Right renal pelvis (tissue), 4 donors: Measurements from ENCODE around the gene CDX2. TPM values are rescaled to one million over a fixed set of nuclear protein-coding genes. Genes with fewer than 3 reads are reported as not detected.

Experiments used
- DNase-seq, 4 donors: peaks; one replicate each; pipeline ENCODE4 v3.0.0-alpha.2; 2013; ENCODE audit warnings: low read depth in 4 of 4, low spot score in 3 of 4, missing footprints in 1 of 4
- polyA plus RNA-seq, 4 donors: library from polyadenylated mRNA; unstranded; fragments of 120-200 nt; gene quantifications; one replicate each; pipeline ENCODE4 v1.2.1, GENCODE V29; 2013; ENCODE audit not compliant: insufficient read length in 4 of 4

Gene CDX2
- polyA plus RNA-seq, 4 donors = not detected

DNA sequence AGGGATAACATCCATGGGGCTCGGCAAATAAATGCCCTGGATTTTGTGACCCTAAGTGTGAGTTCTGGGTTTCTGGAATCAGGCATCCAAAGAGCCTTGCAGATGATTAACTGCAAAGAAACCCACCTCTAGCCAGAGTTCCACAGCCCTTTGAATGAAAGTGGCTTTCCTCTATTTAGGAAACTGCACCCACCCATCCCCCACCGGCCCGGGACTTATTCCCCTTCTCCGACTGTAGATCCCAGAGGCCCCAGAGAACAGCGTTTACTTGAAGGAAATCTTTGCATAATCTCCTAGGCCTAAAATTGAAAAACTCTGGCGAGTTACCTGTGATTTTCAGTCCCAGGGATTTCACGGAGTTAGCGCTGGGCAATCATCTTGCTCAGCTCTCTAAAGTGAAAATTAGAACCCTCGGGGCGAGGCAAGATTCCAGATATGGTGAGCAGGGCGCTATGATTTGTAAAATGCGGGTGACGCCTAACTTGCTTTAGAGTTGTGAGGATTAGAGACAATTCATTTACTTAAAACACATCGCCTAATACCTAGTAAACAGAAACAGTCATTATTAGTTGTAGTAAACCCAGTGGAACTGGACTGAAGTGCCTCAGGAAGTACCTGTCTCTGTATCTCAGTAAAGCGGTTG is 10.0 kb upstream of the CDX2 start:
- no peak for DNase-seq

DNA sequence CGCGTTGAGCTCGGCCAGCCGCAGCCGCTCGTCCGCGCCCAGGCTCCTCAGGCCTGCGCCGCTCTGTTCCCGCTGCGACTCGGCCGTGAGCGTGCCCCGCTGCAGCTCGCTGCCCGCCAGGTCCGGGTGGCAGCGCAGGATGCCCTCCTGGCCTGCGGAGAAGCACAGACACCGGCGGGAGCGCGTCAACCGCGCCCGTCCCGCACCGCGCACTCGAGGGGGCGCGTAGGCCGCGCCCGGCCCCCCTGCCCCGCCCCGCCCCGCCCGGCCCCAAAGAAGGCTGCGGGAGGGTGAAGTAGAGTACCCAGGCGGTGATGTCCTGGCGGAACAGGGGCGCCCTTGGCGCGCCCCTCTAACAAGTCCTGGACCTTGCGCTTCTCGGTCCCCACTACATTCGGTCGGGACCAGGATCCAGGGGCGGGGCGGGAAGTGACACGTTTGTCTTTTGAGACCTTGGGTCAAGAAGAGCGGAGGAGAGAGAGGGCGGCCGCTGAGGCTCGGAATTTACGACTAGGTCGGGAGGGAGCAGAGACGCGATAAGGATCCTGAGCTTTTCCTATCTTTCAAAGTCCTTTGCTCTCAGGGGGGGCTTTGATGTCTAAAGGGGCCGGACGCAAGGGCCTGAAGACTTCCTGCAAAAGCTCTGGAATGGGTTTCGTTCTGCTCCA is 9.3 kb upstream of the CDX2 start:
- no peak for DNase-seq

DNA sequence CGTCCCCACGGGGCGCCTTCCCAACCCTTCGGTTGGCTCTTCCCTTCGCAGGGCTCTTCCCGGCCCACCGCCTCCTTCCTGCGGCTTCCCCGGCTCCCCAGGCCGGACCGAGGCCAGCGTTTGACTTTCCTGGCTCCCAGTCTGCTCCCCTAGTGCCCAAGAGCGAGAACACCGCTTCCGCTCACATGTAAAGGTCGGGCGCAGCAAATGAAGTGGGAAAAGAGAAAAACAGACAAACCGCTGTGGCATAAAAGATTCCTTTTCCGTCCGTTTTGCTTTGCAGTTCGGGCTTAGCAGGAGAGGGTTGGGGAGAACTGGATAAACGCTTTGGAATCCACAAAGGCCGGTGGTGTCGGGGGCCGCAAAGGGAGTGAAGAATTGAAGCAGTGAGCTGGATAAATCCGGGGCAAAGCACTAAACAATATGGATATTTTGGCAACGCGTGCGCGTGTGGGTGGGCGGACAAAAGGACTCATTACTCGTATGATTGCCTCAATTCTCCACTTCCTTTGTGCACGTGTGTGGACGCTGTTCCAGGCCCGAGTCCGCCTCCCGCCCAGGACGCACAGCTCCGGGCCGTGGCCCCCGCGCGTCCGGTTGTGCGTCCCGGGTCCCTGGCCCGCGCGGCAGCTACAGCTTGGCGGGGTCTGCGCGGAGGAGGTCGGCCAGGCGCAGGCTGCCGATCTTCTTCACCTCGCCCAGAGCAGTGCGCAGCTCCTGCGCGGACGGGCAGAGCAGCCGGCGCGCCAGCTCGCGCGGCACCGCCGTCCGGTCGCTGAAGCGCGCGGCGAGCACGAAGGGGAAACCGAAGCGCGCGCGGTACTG is 8.6 kb upstream of the CDX2 start:
- no peak for DNase-seq

DNA sequence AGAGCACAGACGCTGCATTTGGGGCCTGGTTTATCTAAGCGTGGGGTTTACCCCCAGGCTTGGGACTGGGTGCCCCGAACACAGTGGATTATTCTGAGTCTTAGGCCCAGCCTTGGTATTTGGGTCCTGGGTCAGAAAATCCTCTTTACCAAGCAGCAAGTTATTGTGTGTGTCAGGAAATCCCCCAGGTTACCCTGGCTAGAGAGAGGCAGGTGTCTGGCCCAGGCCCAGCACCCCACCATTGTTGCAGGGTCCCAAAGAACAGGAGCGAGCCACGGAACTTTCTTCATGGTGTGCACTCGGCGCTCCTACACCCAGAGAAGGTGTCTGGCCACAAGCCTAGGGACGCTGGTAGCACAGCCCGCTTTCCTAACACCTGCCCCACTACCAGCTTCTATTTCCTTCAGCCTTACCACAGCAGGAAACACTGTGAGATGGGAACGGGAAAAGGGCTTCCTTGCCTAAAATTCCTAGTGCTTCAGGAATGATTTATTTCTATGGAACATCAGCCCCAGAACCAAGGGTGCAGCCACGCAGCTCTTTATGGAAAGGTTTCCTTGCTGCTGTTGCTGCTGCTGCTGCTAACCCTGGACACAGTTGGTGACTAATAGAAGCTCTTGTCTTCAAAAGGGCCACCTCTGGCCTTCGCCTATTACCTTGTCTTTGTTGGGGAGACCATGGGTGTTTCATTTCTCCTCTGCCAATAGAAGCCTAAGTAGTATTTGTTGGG is 7.4 kb upstream of the CDX2 start:
- no peak for DNase-seq

DNA sequence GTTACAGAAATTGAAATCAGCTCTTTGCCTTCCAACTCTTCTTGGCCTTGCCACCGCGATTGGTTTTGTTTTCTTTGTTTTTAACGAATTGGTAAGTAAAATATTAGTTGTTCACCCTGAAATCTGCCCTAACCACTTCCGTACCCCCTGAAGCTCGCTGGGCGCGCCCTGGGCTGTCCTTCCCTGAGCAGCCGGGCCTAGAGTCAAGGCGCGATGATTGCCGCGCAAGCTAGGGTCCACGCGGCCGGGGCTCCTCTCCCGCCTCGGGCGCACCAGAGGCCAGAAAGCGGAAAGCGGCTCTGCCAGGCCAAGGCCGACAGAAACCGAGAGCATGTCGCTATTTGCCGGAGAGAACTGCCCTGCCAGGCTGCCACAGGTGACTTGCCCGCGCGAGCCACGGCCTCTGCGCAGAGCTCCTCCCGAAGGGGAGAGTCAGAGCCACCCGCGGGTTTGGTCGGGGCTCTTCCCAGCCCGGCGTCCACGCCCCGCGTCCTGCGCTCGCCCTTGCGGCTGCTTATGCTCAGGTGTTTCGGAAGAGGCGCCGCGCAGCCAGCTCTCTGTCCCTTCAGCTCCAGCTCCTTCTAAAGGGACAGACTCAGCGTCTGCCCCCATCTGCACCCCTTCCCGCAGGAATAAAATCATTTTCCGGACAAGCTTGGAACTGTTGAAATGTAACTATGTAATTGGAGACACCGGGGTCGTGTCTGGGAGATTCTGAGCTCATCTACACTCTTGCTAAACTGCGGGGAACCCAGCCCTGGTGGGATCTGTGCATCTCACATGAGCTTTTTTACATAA is 6.6 kb upstream of the CDX2 start:
- DNase-seq = no peak

DNA sequence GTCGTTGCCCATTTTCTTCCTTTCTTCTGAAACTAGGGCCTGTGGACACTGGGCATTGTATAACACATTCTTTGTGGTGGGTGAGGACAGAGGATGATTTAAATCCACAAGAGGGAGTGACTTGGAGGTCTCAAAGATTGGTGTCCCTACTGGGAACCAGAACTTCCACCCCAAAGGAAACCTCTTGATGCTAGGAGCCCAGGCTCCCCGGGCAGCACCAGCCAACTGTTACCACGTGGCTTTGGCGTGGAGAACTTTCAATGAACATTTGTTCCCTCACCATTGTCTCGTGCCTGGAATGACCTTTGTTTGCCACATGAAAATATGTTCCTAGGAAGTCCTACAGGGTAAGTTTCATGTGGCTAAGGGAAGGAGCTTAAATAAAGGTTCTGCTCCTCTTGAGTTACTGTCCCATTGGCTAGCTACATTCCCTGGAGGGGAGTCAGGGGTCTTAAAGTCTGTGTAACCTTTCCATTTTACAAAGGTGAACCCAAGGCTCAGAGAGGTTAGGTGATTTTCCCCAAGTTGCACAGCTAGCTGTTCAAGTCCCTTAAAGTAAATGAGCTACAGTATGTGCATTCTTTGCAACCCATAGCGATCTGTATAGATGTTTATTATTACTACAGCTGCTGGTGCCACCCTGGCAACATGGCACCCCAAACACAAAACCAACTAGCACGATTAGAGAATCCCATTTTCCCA is 5.0 kb upstream of the CDX2 start:
- no peak for DNase-seq

DNA sequence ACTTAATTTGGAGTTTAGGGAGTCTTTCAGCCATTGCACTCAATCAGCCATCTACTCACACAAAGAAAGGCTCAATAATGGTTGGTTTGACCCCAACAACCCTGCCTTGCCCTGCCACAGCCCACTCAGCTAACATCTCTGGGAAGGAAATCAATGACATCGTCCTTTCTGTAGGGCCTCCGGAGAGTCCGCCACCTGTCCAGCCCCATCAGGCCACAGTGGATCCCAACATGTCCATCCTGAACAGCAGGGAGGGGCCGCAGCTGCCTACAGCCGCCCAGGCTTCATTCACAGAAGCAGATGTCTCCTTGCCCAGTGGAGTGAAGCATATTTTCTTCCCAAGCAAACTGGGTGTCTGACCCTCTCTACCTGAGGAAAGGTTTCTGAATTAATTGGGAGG is 4.2 kb upstream of the CDX2 start:
- DNase-seq = no peak

DNA sequence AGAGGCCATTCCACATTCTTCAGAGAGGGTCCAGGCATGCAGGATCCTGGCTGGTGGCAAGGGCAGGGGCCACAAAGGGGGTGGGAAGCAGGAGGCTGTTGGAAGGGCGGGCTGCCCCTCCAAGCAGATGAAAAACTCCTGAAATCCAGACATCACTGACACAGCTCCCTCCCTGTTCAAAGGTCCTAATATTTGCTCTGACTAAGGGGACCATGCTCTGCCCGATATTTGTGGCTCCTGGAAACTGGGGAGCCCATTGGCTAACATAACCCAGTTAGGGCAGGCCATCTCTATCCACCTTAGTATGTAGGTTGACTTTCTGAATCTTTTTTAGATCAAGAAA is 3.3 kb upstream of the CDX2 start:
- DNase-seq = no peak

DNA sequence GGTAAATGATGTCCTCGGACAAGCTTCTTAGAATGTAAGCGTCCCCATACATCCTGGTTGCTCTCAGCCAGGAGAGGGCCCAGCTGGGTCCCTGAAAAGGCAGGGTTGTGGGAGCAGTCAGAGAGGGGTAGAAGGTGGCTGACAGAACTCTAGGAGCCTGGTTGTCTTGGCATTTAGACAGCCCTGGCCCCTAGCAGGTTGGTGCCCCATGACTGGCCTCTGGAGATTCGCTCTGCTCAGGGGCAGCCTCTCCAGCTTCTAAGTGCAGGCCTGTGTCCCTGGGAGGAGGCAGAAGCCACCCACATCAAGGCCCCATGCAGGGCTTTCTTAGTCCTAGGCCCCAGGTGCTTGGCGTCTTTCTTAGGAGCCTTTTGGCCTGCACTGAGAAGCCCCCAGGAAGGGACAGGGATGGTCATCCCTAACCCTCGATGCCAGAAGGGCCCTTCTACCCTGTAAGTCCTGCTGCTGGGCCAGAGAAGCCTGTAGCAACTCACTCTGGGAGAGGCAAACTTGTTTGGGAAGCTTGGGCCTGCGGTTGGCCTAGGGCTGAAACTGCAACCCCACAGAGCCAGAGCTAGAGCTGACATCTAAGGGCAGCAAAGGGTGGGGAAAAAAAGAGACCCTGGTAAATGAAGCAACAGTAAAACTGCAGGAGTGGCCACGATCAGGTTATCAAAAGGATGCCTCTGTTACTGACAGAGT is 2.8 kb upstream of the CDX2 start:
- DNase-seq = no peak

DNA sequence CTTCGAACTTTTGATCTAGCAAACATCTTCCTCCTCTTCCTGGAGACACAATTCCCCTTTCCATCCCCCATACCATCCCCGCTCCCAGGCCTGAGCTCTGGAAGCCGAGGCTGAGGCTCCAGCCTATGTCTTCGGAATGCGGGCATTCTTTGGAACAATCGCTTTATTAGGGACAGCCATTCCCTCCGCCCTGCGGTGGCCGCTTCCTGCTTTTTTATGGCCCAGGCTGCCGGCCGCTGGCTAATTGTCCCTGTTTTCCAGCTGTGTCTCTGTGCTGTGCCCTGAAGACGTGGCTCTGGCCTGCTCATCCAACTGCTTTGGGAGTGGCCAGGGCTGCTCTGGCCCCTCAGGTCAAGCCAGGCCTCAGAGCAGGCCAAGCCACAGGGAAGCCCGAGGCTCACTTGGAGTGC is 2.1 kb upstream of the CDX2 start:
- no peak for DNase-seq

DNA sequence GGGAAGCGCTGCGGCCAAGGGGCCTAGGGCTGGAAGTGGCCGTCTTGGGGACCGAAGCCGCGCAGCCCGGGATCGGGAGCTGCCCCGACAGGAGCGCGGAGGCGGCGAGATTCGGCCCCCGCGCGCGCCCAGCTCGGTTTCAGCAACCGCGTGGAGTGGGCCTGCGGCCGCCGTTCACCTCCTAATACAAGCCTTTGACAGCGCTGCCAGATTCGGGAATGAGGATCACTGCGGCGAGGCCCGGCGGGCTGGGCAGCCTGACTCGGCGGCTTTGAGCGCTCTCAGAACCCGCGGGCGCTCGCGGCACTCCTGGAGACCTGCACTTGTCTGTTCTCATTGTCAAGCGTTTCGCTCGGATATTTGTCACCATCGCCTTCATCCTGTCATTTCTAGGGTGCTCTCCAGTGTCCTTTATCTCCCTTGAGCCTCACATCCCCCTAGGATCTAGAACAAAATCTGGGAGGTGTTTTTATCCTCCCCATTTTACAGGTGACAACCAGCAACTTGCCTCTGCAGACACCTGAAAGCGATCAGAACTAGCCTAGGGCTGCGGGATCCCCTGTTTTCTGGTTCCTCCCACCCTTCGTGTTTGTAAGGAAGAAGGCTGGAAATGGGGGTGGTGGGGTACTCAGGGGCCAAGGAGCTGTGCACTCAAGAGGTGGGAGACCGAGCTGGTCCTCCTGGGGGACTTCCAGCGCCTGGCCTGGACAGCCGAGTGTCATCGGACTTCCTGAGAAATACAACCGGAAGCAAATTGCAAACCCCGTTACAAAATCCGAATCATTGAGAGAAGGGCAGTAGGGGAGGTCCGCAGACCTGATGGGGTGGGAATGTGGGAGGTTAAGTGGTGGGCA is 1.5 kb upstream of the CDX2 start:
- no peak for DNase-seq

DNA sequence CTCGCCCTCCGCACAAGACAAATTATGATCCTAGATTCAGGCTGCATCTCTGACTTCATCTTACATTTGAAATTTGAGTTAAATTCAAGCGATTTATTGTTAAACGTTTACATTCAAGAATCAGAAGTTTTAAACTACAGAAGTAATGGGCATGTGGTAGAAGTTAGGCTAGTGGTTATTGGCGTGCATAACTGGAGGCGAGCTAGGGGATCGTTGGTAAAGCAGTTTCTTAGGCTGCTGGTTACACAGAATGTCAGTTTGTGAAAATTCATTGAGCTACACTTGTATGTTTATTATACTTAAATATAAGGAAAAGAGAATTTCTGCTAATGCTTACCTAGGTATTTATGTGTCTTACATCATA is 733 bp upstream of the CDX2 start:
- DNase-seq = no peak

DNA sequence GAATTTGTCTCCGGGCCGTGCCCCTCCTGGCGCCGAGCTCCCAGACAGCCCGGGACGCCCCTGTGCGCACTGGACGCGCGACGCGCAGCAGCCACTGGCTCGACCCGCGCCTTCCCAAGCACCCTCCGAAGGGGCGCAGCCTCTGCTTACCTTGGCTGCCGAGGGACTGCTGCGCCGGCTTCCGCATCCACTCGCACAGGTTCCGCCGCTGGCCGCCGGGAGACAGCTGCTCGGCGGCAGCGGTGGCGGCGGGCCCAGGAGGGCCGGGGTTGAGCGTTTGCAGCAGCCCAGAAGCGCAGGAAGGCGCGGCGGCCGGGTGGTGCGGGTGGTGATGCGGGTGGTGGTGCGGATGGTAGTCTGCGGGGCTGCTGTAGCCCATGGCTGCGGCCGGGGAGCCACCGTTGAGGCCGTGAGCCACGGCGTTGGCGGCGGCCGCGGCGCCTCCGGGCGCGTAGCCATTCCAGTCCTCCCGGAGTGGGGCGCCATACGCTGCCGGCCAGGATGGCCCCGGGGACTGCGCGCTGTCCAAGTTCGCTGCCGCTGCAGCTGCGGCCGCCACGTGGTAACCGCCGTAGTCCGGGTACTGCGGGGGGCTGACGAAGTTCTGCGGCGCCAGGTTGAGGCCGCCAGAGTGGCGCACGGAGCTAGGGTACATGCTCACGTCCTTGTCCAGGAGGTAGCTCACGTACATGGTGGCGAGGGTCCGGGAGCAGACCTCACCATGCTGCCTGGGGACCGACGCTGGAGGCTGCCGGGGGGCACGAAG is 616 bp downstream of the CDX2 start:
- no peak for DNase-seq

DNA sequence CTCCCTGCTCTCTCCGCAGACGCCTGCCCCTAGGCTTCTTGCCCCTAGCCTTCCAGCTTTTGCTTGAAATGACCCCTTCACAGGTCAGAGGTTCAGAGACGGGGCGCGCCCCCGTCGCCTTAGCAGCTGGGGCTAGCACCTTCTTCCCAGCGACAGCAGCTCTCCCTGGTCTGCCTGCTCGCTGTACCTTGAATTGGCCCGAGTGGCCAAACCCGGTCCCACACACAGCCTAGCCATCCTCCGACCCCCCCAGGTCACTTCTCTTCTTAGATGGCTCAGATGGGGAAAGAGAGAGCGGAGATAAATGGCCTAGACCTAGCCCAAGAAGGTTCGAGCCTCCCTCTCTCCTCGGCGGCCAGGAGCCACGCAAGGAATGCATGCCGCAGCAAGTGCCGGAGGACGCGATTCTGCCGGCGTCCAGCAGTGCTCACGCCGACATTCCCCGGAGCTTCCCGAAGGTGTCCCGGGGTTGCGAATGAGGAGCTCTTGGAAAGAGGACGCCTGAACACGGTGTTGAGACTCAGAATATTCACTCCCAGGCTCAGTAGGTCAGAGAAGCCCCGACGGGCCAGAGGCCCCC is 1.3 kb downstream of the CDX2 start:
- no peak for DNase-seq

DNA sequence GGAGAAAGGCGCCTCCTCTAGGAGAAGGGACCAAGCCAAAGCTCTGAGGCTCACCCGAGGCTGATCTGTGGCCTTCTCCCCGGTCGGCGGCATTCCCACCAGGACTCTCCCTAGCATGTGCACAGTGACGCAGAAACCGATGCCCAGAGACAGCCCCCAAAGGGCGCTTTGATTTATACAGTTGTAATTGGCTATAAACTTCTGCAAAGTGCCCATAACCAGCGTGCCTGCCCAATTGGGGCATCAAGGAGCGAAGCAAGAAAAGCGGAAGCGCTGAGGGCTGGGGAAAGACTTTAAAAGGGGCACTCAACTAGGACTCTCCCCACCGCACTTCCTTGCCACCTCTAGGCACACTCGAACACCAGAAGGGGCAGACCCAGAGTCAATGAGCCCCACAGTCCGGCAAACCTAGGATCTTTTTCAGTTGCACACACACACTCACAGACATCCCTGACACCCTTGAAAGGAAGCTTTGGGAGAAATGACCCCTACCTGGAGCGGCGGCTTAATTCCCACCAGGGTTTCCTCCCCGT is 1.8 kb downstream of the CDX2 start:
- DNase-seq = no peak

DNA sequence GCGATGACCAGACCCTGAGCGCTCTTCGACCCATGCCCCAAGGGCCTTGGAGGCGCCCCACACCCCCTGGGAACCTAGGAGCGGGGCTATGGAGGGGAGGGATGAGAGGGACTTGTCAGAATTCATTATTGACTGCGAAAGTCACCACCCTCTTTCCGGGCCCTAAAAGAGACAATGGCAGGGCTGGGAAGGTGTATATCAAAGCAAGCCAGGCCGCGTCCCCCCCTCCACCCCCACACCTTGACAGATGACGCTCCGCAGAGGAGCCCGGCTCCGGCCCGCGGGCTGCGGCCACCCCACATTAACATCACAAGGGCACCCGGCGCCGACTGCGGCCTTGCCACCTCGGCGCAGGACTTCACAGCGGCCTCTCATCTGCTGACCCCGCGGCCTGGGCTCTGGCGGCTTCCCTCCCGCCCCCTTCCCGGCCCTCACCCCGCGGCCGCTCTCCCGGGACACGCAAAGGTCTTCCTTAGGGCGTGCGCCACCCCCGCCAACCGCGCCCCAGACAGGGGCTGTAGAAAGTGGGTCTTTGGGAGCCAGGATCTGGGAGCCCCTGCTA is 2.4 kb downstream of the CDX2 start:
- DNase-seq = no peak
